Mammary epithelial cell (primary cell): ENCODE measurements around the gene FRMD5.

Experiments
- EZH2 ChIP-seq: IDR thresholded peaks from 2 replicates; pipeline ENCODE4 v1.6.1; 2012; ENCODE audit warnings: low read length, inconsistent platforms, borderline replicate concordance
- TF ChIP-seq, protein P1 (sequence below), 2 donors: IDR thresholded peaks in 1 of 2; conservative IDR thresholded peaks in 1 of 2; 2 replicates each; pipeline ENCODE4 v1.5.1; 2011 to 2012; ENCODE audit warnings: inconsistent platforms in 2 of 2, low read length in 2 of 2, mild to moderate bottlenecking in 2 of 2, control low read depth in 1 of 2, low read depth in 1 of 2; ENCODE audit not compliant: insufficient read depth in 1 of 2; ENCODE audit errors: extremely low read depth in 1 of 2

DNA sequence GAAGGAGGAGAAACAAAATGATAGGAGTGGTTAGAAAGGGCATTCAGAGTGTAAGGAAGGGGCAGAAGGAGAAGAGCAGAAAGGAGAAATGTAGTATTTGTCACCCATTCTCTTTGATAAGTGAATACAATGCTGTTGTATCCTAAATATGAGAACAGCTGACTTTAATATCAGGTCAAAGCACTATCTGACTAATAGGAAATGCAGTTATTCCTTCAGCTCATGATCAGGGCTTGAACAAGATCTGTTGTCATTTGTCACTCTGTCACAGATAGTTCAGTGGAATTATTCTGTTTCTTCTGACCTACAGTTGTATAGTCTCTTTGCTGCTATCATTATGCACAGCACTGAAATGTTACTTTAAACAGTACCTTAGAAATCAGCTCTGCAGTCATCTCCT, 149.4 kb downstream of the FRMD5 start:
- TF ChIP-seq, protein P1, sequence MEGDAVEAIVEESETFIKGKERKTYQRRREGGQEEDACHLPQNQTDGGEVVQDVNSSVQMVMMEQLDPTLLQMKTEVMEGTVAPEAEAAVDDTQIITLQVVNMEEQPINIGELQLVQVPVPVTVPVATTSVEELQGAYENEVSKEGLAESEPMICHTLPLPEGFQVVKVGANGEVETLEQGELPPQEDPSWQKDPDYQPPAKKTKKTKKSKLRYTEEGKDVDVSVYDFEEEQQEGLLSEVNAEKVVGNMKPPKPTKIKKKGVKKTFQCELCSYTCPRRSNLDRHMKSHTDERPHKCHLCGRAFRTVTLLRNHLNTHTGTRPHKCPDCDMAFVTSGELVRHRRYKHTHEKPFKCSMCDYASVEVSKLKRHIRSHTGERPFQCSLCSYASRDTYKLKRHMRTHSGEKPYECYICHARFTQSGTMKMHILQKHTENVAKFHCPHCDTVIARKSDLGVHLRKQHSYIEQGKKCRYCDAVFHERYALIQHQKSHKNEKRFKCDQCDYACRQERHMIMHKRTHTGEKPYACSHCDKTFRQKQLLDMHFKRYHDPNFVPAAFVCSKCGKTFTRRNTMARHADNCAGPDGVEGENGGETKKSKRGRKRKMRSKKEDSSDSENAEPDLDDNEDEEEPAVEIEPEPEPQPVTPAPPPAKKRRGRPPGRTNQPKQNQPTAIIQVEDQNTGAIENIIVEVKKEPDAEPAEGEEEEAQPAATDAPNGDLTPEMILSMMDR (conservative IDR thresholded peaks at IDR 0.05 in 1 of 2, IDR thresholded peaks at IDR 0.05 in 1 of 2; ENCODE audit: extremely low read depth in 1 of 2, insufficient read depth in 1 of 2, low read depth in 1 of 2, low read length in 2 of 2): no peak
- TF ChIP-seq EZH2: no peak
